Thyroid gland (tissue), 4 donors: ENCODE measurements around the gene SLC25A41.

Source experiments
- CTCF ChIP-seq, 6 experiments: fragments of 200-600 bp in 3 of 6; fragments of 450-650 bp in 3 of 6; sonication (generic) in 3 of 6; IDR thresholded peaks; one replicate each; pipeline ENCODE4 v1.5.1; 2016 to 2019; ENCODE audit warnings: antibody characterized with exemption in 6 of 6, mild to moderate bottlenecking in 2 of 6, inconsistent platforms in 1 of 6, moderate library complexity in 1 of 6
- POLR2A ChIP-seq, 2 donors: fragments of 450-650 bp; IDR thresholded peaks; one replicate each; pipeline ENCODE4 v1.6.1; 2017; ENCODE audit warnings: antibody characterized with exemption in 2 of 2, mild to moderate bottlenecking in 2 of 2, moderate library complexity in 1 of 2

GRCh38 chr19:6379744-6380143, 53.8 kb downstream of the SLC25A41 start:
- TF ChIP-seq CTCF (IDR thresholded peaks at IDR 0.05) (no peak), POLR2A (IDR thresholded peaks at IDR 0.05) (no peak)
